HepG2 (cell line): ENCODE measurements around the gene C1GALT1. TPM values are rescaled to one million over a fixed set of nuclear protein-coding genes. Genes with fewer than 3 reads are reported as not detected.
"Not testable (repeated sequence)": the region's sequence is repeated elsewhere in the genome, so short reads cannot be mapped to it uniquely, and the experiment has no call there.

Experiments
- ATAC-seq: fragments of 200-7000 bp; cut with Tn5 transposase; 3 replicates; pipeline ENCODE4 v1.9.1; 2020; ENCODE audit warnings: mild to moderate bottlenecking, moderate library complexity
- BruUV-seq: library from RNA; stranded (reverse); fragments of 400-500 nt; replicated peaks from 2 replicates; lab custom pipeline; 2021; lab: Mats Ljungman, UMichigan
- CTCF ChIA-PET: fragments of 300-600 bp; formaldehyde crosslinking; extraction: SDS; loops from one replicate; lab custom pipeline; 2021; ENCODE audit warnings: low total read pairs, inconsistent platforms, low intra/inter-chr PET ratio; lab: Yijun Ruan, JAX
- POLR2A ChIA-PET: fragments of 350-600 bp; sonication (Branson Sonifier 250); formaldehyde crosslinking; loops from one replicate; lab custom pipeline; 2020; ENCODE audit warnings: antibody characterized with exemption, inconsistent platforms; lab: Yijun Ruan, JAX
- DNase-seq: peaks from one replicate; pipeline ENCODE4 v3.0.0-alpha.2; 2015; ENCODE audit warnings: low spot score
- FAIRE-seq: peaks from 3 replicates; lab custom pipeline; 2011; peaks lifted over from hg19 to GRCh38; lab: Jason Lieb, UNC
- H2AFZ ChIP-seq: one replicate; pipeline ENCODE4 v1.6.1; 2011; ENCODE audit warnings: low read length, inconsistent platforms
- H3K27ac ChIP-seq: fragments of 300-600 bp; 3 replicates; pipeline ENCODE4 v1.8.0; 2011; ENCODE audit warnings: mixed run types, mild to moderate bottlenecking, mixed read lengths, low read length, inconsistent platforms; ENCODE audit not compliant: insufficient read depth; ENCODE audit errors: extremely low read length
- H3K27me3 ChIP-seq, 2 experiments: fragments of 200-600 bp in 1 of 2; 2 replicates in 1 of 2; 3 replicates in 1 of 2; pipeline versions ENCODE4 v1.6.0 to v1.8.0; 2011; ENCODE audit warnings: low read length in 2 of 2, mild to moderate bottlenecking in 2 of 2, moderate library complexity in 2 of 2, inconsistent platforms in 1 of 2; ENCODE audit not compliant: insufficient read depth in 2 of 2, control insufficient read depth in 1 of 2
- H3K36me3 ChIP-seq, 2 experiments: fragments of 200-600 bp in 1 of 2; replicated peaks in 1 of 2; 2 replicates in 1 of 2; 3 replicates in 1 of 2; pipeline versions ENCODE4 v1.5.1 to v1.8.0; 2011; ENCODE audit warnings: low read length in 2 of 2, inconsistent platforms in 1 of 2; ENCODE audit not compliant: insufficient read depth in 2 of 2, control insufficient read depth in 1 of 2
- H3K4me1 ChIP-seq: 2 replicates; pipeline ENCODE4 v1.5.1; 2012; ENCODE audit warnings: low read length, inconsistent platforms; ENCODE audit not compliant: insufficient read depth
- H3K4me2 ChIP-seq: 2 replicates; pipeline ENCODE4 v1.6.0; 2011; ENCODE audit warnings: low read depth, low read length, inconsistent platforms
- H3K4me3 ChIP-seq, 3 experiments: fragments of 200-600 bp in 1 of 3; sonication (generic), shearing (Covaris generic) in 1 of 3; replicated peaks in 1 of 3; 2 replicates each; pipeline ENCODE4 v1.5.1; 2011 to 2016; ENCODE audit warnings: low read length in 3 of 3, inconsistent platforms in 2 of 3, low read depth in 2 of 3, mild to moderate bottlenecking in 2 of 3, control low read depth in 1 of 3, mixed read lengths in 1 of 3; ENCODE audit not compliant: insufficient read depth in 1 of 3
- H3K79me2 ChIP-seq: one replicate; pipeline ENCODE4 v1.6.1; 2011; ENCODE audit warnings: low read length, inconsistent platforms; ENCODE audit not compliant: insufficient read depth
- H3K9ac ChIP-seq: 2 replicates; pipeline ENCODE4 v1.6.0; 2011; ENCODE audit warnings: mild to moderate bottlenecking, low read depth, low read length, inconsistent platforms; ENCODE audit not compliant: insufficient read depth
- H3K9me3 ChIP-seq: 2 replicates; pipeline ENCODE4 v1.5.1; 2012; ENCODE audit warnings: mild to moderate bottlenecking, low read length
- H4K20me1 ChIP-seq: 2 replicates; pipeline ENCODE4 v1.6.0; 2011; ENCODE audit warnings: inconsistent platforms, mild to moderate bottlenecking, low read length, moderate library complexity; ENCODE audit not compliant: insufficient read depth
- ARID5B ChIP-seq: IDR thresholded peaks from 2 replicates; pipeline ENCODE4 v1.4.0; 2020; ENCODE audit warnings: mild to moderate bottlenecking, missing genetic modification reagents
- HNF4A ChIP-seq: sonication (generic); formaldehyde crosslinking; IDR thresholded peaks from 2 replicates; pipeline ENCODE4 v1.4.0; 2020; ENCODE audit warnings: missing genetic modification reagents
- HOMEZ ChIP-seq: IDR thresholded peaks from 2 replicates; pipeline ENCODE4 v1.6.1; 2016; ENCODE audit warnings: low read depth
- POGZ ChIP-seq: sonication (generic); formaldehyde crosslinking; IDR thresholded peaks from 2 replicates; pipeline ENCODE4 v1.4.0; 2020; ENCODE audit warnings: mild to moderate bottlenecking, missing genetic modification reagents
- ZMYM2 ChIP-seq: sonication (generic); formaldehyde crosslinking; IDR thresholded peaks from 2 replicates; pipeline ENCODE4 v1.8.0; 2022; ENCODE audit warnings: mild to moderate bottlenecking, missing genetic modification reagents
- ZMYM4 ChIP-seq: sonication (generic); formaldehyde crosslinking; IDR thresholded peaks from 2 replicates; pipeline ENCODE4 v1.8.1; 2023; ENCODE audit warnings: mild to moderate bottlenecking, missing genetic modification reagents
- ZSCAN5A ChIP-seq: sonication (generic); formaldehyde crosslinking; IDR thresholded peaks from 2 replicates; pipeline ENCODE4 v1.8.0; 2022; ENCODE audit warnings: mild to moderate bottlenecking, missing genetic modification reagents, borderline replicate concordance
- WGBS: methylation state at CpG from one replicate; pipeline ENCODE4 v1.1.6; 2017; ENCODE audit warnings: low lambda C conversion rate; 5-methylcytosine and 5-hydroxymethylcytosine counted together
- in situ Hi-C: cut with HindIII; loops from 2 replicates; pipeline ENCODE4 v1.10.0; 2017; ENCODE audit warnings: low pct_unique_long_range_greater_than_20kb; ENCODE audit not compliant: extremely low pct_ligation_motif_present
- intact Hi-C: fragments of 100-400 bp; cut with micrococcal nuclease; formaldehyde crosslinking; loops from one replicate; pipeline ENCODE4 v1.10.0; 2022; ENCODE audit not compliant: unreplicated experiment
- polyA plus RNA-seq, 8 experiments: library from polyadenylated mRNA; depleted of rRNA in 3 of 8; stranded (reverse) in 7 of 8; unstranded in 1 of 8; fragments of >200 nt; fragmentation: Illumina TruSeq in 4 of 8; extraction: Trizol in 4 of 8; gene quantifications; 2 replicates each; pipeline versions ENCODE4 v1.2.1 to v1.2.3, GENCODE V29; 2011 to 2016; ENCODE audit warnings: low read depth in 4 of 8, missing spikeins in 1 of 8, mixed read lengths in 1 of 8; ENCODE audit not compliant: insufficient read depth in 1 of 8
- total RNA-seq, 5 experiments: library from RNA; depleted of rRNA; stranded (reverse); fragments of >200 nt; fragmentation: Illumina TruSeq; extraction: Trizol; gene quantifications; 2 replicates each; pipeline ENCODE4 v1.2.3, GENCODE V29; 2016; ENCODE audit warnings: low read depth in 1 of 5

C1GALT1 gene
- total and polyA plus RNA-seq, 2 of the 13 experiments (the other 11 are each of a cell fraction or from before 2014, with no cell fraction given), result 57.1 to 65.9 TPM

- FAIRE-seq, CTCF ChIA-PET, H3K4me2 ChIP-seq, H3K27me3 ChIP-seq, DNase-seq, H4K20me1 ChIP-seq, H3K9ac ChIP-seq, ATAC-seq, BruUV-seq, H2AFZ ChIP-seq, H3K36me3 ChIP-seq, in situ Hi-C loops, H3K4me3 ChIP-seq, H3K27ac ChIP-seq, intact Hi-C loops: not testable (repeated sequence)
- TF ChIP-seq HOMEZ (CRISPR knock-in tag) (peak; percentile 34; the same call in 1 of the 2 replicates), ARID5B (peak; percentile 39), ZMYM2 (CRISPR knock-in tag) (0 out of 2 replicates have a peak, but pooled peaks have one; percentile 21), ZMYM4 (CRISPR knock-in tag) (peak; percentile 82), HNF4A (peak; percentile 83), POGZ (CRISPR knock-in tag) (peak; percentile 81), ZSCAN5A (CRISPR knock-in tag) (peak; percentile 90; the same call in 1 of the 2 replicates)
- H3K9me3 ChIP-seq, result peaks cover 17% of the 10 kb centered on the region
- POLR2A ChIA-PET, result interaction anchor here (0.7 kb wide), 1 partner anchor 23 kb away, joined by 4 read pairs; no protein-coding TSS in a partner anchor
- peaks cover 65% of the 10 kb centered on the region for H3K4me1 ChIP-seq
- peaks cover 25% of the 10 kb centered on the region for H3K79me2 ChIP-seq
- WGBS, result 80% methylated on average over 1 of the region's 1 CpG
These were observed 28.0 kb upstream of the C1GALT1 start for GRCh38 chr7:7154355-7154754.
